ENCODE data around the gene SP4. TPM values are rescaled to one million over a fixed set of nuclear protein-coding genes. Genes with fewer than 3 reads are reported as not detected.

Gene SP4
- total and polyA plus RNA-seq, 8 donors: 1.3 to 5.1 (median 3.3) TPM

DNA sequence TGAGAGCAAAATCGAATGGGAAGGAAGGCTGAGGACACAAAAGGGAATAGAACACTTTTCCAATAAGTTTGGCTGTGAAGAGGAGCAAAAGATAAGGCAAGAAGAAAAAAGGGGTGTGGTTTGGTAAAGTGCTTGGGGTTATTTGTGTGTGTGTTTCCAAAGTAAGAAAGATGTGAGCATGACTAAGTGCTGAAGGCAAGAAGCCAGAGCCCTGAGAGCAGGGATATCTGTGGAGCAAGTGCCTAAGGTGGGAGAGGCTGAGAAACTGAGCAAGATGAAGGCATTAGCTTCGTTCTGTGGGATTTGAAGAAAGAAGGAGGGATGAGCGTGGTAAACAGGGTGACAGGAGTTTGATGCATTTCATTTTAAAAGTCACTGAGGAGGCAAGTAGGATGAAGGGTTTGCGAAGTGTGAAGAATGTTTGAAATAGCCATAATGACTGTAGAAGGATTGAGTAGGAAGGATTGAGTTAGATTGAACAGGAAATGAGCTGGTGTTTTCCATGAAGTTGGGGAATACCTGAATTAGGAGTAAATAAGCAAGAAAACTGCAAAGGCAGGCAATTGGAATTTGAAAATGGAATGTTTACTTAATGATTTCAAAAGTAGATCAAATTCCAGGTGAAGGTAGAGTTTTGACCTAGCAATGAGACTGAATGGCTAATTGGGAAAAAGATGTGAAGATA lies 19.9 kb upstream of the SP4 start:
- H3K9me3 ChIP-seq: no peaks in the 10 kb centered on the region
- FAIRE-seq: no peak

DNA sequence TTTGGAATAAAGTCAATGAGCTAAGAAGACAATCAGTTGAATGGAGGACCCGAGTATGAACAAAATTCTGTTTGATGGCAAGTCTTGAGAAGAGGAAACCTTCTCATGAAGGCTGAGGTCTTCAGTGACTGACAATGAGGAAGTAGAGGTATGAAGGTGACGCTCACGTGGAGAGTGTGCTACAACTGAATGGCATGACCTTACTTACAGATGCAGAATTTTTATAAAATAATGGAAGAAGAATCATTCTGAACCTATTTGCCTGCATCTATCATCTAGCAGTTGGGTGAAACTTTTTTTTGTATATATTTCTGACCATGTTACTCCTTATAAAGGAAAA lies 19.4 kb upstream of the SP4 start:
- H3K27ac ChIP-seq: no peak overlapping the region
- intact Hi-C loops (cut with DNase I): no loop called here
- H3K4me3 ChIP-seq: no peak overlapping the region
- no peaks in the 10 kb centered on the region for H3K36me3 ChIP-seq
- no peak for ATAC-seq
- H3K9me3 ChIP-seq: no peaks in the 10 kb centered on the region
- TF ChIP-seq, protein P1, sequence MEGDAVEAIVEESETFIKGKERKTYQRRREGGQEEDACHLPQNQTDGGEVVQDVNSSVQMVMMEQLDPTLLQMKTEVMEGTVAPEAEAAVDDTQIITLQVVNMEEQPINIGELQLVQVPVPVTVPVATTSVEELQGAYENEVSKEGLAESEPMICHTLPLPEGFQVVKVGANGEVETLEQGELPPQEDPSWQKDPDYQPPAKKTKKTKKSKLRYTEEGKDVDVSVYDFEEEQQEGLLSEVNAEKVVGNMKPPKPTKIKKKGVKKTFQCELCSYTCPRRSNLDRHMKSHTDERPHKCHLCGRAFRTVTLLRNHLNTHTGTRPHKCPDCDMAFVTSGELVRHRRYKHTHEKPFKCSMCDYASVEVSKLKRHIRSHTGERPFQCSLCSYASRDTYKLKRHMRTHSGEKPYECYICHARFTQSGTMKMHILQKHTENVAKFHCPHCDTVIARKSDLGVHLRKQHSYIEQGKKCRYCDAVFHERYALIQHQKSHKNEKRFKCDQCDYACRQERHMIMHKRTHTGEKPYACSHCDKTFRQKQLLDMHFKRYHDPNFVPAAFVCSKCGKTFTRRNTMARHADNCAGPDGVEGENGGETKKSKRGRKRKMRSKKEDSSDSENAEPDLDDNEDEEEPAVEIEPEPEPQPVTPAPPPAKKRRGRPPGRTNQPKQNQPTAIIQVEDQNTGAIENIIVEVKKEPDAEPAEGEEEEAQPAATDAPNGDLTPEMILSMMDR (IDR thresholded peaks at IDR 0.05): no peak
- WGBS, 2 donors: 80 to 83% methylated on average over 3 of the region's 3 CpGs
- H3K4me1 ChIP-seq: no peaks in the 10 kb centered on the region
- no peaks in the 10 kb centered on the region for H3K27me3 ChIP-seq
- FAIRE-seq: no peak
- no peak for DNase-seq

More for the DNA sequence above, 19.9 kb upstream of the SP4 start:
- no peaks in the 10 kb centered on the region for H3K27me3 ChIP-seq
- H3K4me1 ChIP-seq: no peaks in the 10 kb centered on the region
- TF ChIP-seq, protein P1 (IDR thresholded peaks at IDR 0.05): no peak
- H3K36me3 ChIP-seq: no peaks in the 10 kb centered on the region
- DNase-seq (no peak), ATAC-seq (no peak)
- no peak overlapping the region for H3K27ac ChIP-seq
- WGBS, 2 donors: 66 to 69% methylated on average over 4 of the region's 4 CpGs
- H3K4me3 ChIP-seq: no peak overlapping the region
- intact Hi-C loops (cut with DNase I): no loop called here

DNA sequence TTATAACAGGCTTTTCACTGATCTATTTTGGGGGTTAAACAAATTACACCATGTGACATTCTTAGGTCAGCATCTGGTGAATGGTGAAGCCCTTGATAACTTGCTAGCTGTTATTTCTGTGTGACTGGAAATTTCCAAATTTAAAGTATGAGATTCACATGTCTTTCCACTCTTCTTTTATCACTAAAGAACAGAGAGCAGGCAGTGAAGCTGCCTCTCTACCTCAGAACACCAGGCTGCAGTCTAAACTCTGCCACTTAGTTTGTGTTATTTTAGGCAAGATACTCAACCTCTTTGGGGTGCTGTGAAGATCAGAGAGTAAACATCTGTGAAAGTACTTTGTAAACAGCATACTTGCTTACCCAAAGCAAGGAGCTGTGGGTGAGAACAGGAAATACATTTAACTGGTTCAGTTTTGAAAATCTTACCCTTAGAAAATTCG lies 15.5 kb upstream of the SP4 start:
- FAIRE-seq: no peak

DNA sequence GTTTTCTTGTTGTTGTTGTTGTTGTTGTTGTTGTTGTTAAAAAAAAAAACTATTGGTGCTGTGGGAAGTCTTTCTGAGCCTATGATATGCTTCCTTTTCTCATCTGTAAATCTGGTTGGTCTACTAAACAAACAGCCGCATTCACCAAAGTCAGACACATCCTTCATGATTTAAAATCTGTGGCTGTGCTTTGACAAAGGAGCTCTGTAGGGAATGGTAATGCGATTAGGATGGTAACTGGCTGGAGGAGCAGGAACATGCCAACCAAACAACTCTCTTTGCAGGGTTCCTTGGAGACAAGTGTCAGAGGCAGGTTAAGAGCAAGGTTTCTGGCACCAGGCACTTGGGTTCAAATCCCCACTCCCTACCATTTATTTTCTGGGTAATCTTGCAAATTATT lies 14.9 kb upstream of the SP4 start:
- Histone ChIP-seq H3K36me3 (no peaks in the 10 kb centered on the region), H3K27me3 (no peaks in the 10 kb centered on the region), H3K27ac (no peak overlapping the region), H3K9me3 (no peaks in the 10 kb centered on the region), H3K4me1 (no peaks in the 10 kb centered on the region), H3K4me3 (no peak overlapping the region)
- DNase-seq (no peak), FAIRE-seq (no peak), ATAC-seq (no peak)
- intact Hi-C loops (cut with DNase I): no loop called here
- TF ChIP-seq, protein P1 (IDR thresholded peaks at IDR 0.05): no peak
- WGBS, 2 donors: 86 to 87% methylated on average over 2 of the region's 2 CpGs

More for the DNA sequence above, 15.5 kb upstream of the SP4 start:
- Histone ChIP-seq H3K9me3 (no peaks in the 10 kb centered on the region), H3K4me3 (no peak overlapping the region), H3K4me1 (no peaks in the 10 kb centered on the region), H3K27ac (no peak overlapping the region), H3K36me3 (no peaks in the 10 kb centered on the region), H3K27me3 (no peaks in the 10 kb centered on the region)
- intact Hi-C loops (cut with DNase I): no loop called here
- TF ChIP-seq, protein P1 (IDR thresholded peaks at IDR 0.05): no peak
- ATAC-seq: no peak
- 89 to 92% methylated on average over 1 of the region's 1 CpG for WGBS, 2 donors
- no peak for DNase-seq

DNA sequence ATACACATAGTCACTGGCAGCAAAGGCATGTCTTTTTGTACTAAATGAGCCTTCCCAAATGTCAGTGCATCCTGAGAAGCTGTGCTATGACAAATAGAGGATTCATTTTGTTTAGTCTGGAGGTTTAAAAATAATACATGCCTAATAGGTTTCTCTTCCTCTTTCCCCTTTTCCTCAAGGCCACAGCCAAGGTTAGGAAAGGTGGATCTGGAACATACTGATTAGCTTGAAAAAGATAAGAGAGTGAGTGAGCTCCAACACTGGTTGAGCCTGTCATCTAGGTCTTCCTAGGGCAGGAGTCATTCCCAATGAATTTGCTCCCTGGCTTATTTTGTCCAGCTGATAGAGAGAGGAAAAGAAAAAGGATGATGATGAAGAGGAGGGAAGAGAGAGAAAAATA lies 14.4 kb upstream of the SP4 start:
- FAIRE-seq (no peak), ATAC-seq (no peak), DNase-seq (no peak)
- no peak overlapping the region for H3K27ac ChIP-seq
- TF ChIP-seq, protein P1 (IDR thresholded peaks at IDR 0.05): no peak
- no peaks in the 10 kb centered on the region for H3K36me3 ChIP-seq
- intact Hi-C loops (cut with DNase I): no loop called here
- no peaks in the 10 kb centered on the region for H3K4me1 ChIP-seq
- no peaks in the 10 kb centered on the region for H3K9me3 ChIP-seq
- no peaks in the 10 kb centered on the region for H3K27me3 ChIP-seq
- H3K4me3 ChIP-seq: no peak overlapping the region

Data from pancreas (tissue), 10 donors.